Nephron progenitor cell (in vitro differentiated cells): Measurements from ENCODE around the gene NXN.

Experiments
- DNase-seq: peaks from one replicate; pipeline ENCODE4 v3.0.0; 2021
- H3K27ac Mint-ChIP-seq: 2 replicates; pipeline ENCODE4 v1.8.0; 2021; ENCODE audit warnings: mild to moderate bottlenecking, moderate library complexity, mixed read lengths
- H3K27me3 Mint-ChIP-seq: 2 replicates; pipeline ENCODE4 v1.8.0; 2021; ENCODE audit warnings: mild to moderate bottlenecking, low read depth, mixed read lengths; ENCODE audit not compliant: poor library complexity
- H3K36me3 Mint-ChIP-seq: 2 replicates; pipeline ENCODE4 v1.8.0; 2021; ENCODE audit warnings: low read depth, mixed read lengths
- H3K4me1 Mint-ChIP-seq: 2 replicates; pipeline ENCODE4 v1.8.0; 2021; ENCODE audit warnings: mixed read lengths
- H3K4me3 Mint-ChIP-seq: 2 replicates; pipeline ENCODE4 v1.8.0; 2021; ENCODE audit warnings: mild to moderate bottlenecking, moderate library complexity, mixed read lengths
- H3K9me3 Mint-ChIP-seq: 2 replicates; pipeline ENCODE4 v1.8.0; 2021; ENCODE audit warnings: mild to moderate bottlenecking, moderate library complexity, mixed read lengths
- TF ChIP-seq, protein P1 (sequence below): fragments of 200-600 bp; sonication (generic); IDR thresholded peaks from 2 replicates; pipeline ENCODE4 v1.5.0; 2021; ENCODE audit warnings: antibody characterized with exemption

Gene NXN

DNA sequence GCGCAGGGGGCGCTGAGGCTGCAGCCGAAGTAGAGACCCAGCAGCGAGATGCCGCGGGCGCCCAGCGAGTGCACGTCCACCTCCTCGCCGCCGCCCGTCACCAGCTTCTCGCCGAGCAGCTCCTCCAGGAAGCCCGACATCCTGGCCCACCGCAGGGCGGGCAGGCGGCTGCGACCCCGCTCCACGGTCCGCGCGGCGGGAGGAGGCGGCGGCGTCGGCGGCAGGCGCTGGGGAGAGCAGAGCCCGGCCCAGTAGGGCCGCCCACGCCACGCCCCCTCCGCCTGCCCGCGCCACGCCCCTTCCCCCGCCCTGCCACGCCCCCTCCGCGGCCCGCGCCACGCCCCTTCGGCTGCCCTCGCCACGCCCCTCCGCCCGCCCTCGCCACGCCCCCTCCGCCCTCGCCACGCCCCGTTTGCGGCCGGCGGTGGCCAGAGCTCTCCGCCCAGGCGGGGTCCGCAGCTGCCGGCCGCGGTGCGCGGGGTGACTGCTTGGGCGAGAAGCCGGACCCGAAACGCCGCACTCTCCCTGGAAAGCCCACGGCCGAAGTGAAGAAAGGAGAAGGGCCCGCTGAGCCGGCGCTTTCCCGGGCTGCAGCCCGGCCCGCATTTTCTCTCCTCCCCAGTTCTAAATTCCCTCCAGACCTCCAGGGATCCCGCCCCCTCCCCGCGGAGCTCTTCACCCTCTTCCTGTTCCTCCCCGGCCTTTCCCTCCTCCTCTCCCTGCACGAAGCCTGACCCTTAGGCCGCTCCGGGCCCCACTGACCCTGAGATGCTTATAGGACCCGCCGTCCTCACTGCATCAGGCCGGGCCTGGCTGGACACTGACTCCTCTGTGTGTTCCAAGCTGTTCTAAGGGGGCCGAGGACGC lies at the start of gene NXN:
TSS of gene NXN (minus strand) at position 238 of the 867 bp plus-strand sequence.
- Mint-ChIP-seq H3K27me3 (peaks cover 8% of the 10 kb centered on the region), H3K36me3 (peaks cover 11% of the 10 kb centered on the region), H3K27ac (peak within 1 kb of the TSS; percentile 90), H3K9me3 (no peaks in the 10 kb centered on the region), H3K4me3 (peak within 1 kb of the TSS; percentile 93), H3K4me1 (peaks cover 47% of the 10 kb centered on the region)
- DNase-seq = peak; percentile 97
- TF ChIP-seq, protein P1, sequence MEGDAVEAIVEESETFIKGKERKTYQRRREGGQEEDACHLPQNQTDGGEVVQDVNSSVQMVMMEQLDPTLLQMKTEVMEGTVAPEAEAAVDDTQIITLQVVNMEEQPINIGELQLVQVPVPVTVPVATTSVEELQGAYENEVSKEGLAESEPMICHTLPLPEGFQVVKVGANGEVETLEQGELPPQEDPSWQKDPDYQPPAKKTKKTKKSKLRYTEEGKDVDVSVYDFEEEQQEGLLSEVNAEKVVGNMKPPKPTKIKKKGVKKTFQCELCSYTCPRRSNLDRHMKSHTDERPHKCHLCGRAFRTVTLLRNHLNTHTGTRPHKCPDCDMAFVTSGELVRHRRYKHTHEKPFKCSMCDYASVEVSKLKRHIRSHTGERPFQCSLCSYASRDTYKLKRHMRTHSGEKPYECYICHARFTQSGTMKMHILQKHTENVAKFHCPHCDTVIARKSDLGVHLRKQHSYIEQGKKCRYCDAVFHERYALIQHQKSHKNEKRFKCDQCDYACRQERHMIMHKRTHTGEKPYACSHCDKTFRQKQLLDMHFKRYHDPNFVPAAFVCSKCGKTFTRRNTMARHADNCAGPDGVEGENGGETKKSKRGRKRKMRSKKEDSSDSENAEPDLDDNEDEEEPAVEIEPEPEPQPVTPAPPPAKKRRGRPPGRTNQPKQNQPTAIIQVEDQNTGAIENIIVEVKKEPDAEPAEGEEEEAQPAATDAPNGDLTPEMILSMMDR = no peak

DNA sequence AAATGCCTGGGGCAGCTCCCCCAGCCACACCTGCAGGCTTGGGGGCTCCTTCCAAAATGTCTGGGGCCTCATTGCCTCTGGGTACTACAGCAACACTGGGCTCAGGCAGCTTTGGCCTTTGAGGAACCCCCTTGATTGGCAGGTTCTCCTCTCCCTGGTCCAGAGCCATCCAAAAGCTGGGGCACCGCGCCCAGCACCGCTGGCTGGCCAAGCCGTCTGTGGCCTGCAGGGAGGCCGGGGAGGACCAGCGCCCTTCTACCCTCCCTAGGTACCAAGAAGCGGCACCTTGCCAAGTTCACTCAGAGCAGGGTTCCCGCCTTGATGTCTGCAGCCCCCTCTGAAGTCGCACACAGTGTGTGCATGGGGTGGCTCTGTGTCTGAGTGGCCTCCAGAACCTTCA lies 47.5 kb upstream of the NXN start:
- Mint-ChIP-seq H3K9me3 (no peaks in the 10 kb centered on the region), H3K36me3 (peaks cover 10% of the 10 kb centered on the region), H3K27me3 (peaks cover 5% of the 10 kb centered on the region), H3K4me1 (peaks cover 33% of the 10 kb centered on the region), H3K27ac (no peak overlapping the region), H3K4me3 (no peak overlapping the region)
- DNase-seq = no peak
- TF ChIP-seq, protein P1 = no peak

DNA sequence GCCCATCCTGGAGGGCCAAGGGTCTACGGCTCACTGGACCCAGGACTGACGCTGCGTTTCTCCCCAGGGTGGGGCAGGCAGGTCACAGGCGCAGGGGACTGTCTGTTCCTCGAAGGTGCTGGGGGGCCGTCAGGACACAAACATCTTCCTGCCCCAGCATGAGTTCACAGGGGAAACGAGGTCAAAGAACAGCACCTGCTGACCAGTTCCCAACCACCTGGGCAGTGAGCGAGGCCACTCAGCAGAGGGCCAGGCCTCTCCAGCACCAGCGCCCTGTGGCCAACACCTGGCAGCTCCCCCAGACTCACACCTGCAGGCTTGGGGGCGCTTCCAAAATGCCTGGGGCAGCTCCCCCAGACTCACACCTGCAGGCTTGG lies 47.0 kb upstream of the NXN start:
- H3K9me3 Mint-ChIP-seq = no peaks in the 10 kb centered on the region
- TF ChIP-seq, protein P1 = no peak
- H3K36me3 Mint-ChIP-seq = peaks cover 10% of the 10 kb centered on the region
- no peak overlapping the region for H3K4me3 Mint-ChIP-seq
- no peak overlapping the region for H3K27ac Mint-ChIP-seq
- DNase-seq = no peak
- H3K4me1 Mint-ChIP-seq = peaks cover 32% of the 10 kb centered on the region
- H3K27me3 Mint-ChIP-seq = peaks cover 5% of the 10 kb centered on the region

DNA sequence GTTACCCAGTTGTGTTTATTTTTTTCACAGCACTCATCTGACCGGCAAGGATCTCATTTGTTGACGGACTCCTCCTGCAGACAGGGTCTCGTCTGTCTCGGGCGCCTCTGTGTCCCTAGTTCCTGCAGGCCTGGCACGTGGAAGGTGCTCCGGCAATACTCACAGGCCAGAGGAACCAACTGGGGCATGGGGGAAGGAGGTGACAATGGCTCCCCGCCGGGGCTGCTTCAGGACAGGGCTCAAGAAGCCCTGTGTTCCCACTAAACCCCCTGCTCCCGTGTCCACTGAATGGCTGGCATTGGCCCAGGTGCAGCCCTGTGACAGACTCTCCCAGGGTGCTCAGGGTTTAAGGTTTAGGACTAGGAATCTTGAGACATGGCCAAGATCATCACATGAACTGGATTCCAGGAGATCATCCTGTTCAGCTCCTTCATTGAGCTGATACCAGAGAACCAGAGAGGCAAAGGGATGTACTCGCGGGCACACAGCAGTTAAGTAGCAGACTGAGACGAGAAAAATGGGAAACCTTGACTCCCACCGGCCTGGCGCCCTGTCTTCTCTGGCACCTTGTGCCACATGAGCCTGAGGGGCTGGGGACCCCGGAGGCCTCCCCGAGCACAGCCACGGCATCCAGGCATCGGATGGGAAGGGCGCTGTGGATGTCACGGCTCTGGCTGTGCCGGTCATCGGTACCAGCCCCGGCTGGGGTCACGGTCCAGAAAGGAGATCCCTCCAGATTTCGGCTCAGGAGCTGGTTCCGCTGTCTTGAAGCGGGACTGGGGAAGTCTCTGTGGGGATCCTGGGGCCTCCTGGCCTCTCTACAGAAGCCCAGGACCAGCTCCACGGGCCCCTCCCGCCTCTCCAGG lies 46.4 kb upstream of the NXN start:
- Mint-ChIP-seq H3K36me3 (peaks cover 10% of the 10 kb centered on the region), H3K27ac (peak overlapping the region; percentile 91), H3K4me3 (no peak overlapping the region), H3K27me3 (peaks cover 5% of the 10 kb centered on the region), H3K9me3 (no peaks in the 10 kb centered on the region), H3K4me1 (peaks cover 29% of the 10 kb centered on the region)
- DNase-seq = no peak
- TF ChIP-seq, protein P1 = no peak

DNA sequence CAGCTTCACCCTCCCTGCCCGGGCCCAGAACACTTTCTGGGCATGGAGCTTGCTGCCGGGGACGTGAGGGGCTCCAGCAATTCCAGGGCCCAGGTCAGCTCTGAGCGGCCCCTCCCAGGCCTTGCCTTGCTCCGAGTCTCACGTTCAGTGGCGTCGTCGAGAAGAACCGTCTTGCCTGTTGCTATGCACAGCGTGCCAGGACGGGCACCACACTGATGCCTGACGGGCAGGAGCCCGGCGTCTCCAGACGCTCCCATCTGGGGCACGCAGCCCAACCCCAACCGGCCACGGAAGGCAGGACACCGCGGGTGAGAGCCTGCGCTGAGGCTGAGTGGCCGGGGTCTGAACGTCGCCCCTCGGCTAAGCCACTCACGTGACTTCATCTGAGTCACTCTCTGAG lies 44.5 kb upstream of the NXN start:
- peaks cover 18% of the 10 kb centered on the region for H3K4me1 Mint-ChIP-seq
- H3K4me3 Mint-ChIP-seq = no peak overlapping the region
- no peak for DNase-seq
- H3K27me3 Mint-ChIP-seq = peaks cover 6% of the 10 kb centered on the region
- H3K36me3 Mint-ChIP-seq = peaks cover 17% of the 10 kb centered on the region
- H3K27ac Mint-ChIP-seq = no peak overlapping the region
- TF ChIP-seq, protein P1 = no peak
- no peaks in the 10 kb centered on the region for H3K9me3 Mint-ChIP-seq
